Measurements from ENCODE around the gene SF3B3.

DNA sequence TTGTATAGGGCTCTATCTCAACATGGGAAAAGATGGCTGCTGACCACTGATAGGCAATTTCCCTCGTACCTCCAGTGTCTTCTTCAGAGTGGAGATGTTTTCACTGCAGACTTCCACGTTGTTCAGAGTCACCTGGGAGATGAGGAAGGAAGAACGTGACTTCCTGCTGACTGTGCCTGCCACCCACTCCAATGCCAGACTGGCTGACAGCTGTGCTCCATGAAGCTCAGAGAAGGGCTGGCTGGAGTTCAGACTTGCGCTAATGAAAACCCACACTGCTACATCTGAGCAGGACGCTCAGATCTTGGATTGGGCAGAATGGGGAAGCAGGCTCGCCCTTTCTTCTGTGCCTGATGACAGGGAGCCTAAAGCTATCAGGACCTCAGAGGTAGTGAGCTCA lies 33.4 kb upstream of the SF3B3 start:
- TF ChIP-seq POLR2A (IDR thresholded peaks at IDR 0.05; ENCODE audit: low read depth, low read length) (no peak), BCL11A (IDR thresholded peaks at IDR 0.05; ENCODE audit: low read depth, low read length) (no peak), RCOR1 (conservative IDR thresholded peaks at IDR 0.05; ENCODE audit: low read depth, low read length) (no peak), RFX5 (IDR thresholded peaks at IDR 0.05; ENCODE audit: low read depth, low read length) (no peak)

Data from GM12878 (cell line).